HG03175 (cell line): ENCODE results near the gene SPDEF.

Experiments used
- ATAC-seq: cut with Tn5 transposase; IDR thresholded peaks from one replicate; pipeline ENCODE4 v1.9.1; 2021; ENCODE audit warnings: mild to moderate bottlenecking, moderate library complexity; ENCODE audit not compliant: unreplicated experiment

SPDEF gene

GRCh38 chr6:34546551-34547321, 9.4 kb downstream of the SPDEF start:
- ATAC-seq = no peak

DNA sequence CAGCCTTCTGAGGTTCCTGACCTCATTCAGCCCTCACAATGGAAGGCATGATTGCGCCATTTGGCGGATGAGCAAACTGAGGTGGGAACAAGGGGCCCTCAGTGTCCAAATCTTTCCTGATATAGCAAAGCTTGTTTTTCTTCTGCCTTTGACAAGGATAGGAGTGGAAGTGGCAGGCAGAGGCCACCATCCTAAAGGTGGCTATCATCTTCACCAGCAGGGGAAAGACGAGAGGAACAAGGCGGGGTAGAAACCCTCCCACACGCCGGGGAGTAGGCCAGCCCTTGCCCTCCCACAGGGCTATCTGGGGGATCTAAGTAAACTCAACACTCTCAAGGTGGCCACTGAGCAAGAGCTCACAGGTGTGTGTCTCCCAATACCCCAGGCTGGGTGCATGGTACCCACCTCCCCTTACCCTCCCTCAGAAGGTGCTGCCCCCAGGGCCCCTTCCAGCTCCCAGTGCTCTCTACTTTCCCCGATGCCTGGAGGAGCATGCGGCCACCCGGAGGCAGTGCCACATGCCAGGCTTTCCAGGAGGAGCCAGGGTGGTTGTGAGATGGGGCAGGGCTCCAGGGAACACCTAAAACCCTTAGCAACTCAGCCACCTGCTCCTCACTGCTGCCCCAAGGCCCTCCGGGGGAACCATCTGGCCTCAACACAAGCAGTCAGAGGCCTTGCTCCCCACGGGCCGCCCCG, 11.2 kb downstream of the SPDEF start:
- no peak for ATAC-seq

- no peak for ATAC-seq
These were observed 12.0 kb downstream of the SPDEF start for GRCh38 chr6:34544052-34544604.

- ATAC-seq = no peak
These were observed 12.7 kb downstream of the SPDEF start for GRCh38 chr6:34543421-34543820.

DNA sequence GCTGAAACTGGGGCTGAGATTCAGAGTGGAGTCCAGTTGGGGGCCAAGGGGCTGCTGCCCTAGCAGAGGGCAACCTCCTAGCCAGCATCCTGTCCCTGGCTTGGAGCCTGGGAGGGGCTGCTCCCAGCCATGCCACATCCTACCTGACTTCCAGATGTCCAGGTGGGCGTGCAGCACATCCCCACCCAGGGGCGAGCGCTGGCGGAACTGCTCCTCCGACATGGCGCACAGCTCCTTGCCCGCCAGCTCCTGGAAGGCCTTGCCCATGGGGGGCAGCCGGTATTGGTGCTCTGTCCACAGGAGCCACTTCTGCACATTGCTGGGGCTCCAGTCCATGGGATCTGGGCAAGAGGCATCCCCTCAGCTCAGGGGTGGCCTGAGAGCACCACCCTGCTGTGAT, 15.3 kb downstream of the SPDEF start:
- no peak for ATAC-seq

GRCh38 chr6:34540222-34540621, 15.9 kb downstream of the SPDEF start:
- ATAC-seq = no peak

GRCh38 chr6:34539181-34539580, 16.9 kb downstream of the SPDEF start:
- ATAC-seq = no peak

- ATAC-seq = no peak
These were observed 17.5 kb downstream of the SPDEF start for GRCh38 chr6:34538581-34538980.

GRCh38 chr6:34537922-34538550, 18.1 kb downstream of the SPDEF start:
- ATAC-seq = no peak

GRCh38 chr6:34536959-34537848, 18.9 kb downstream of the SPDEF start:
- ATAC-seq = no peak

GRCh38 chr6:34536251-34536958, 19.7 kb downstream of the SPDEF start:
- ATAC-seq = no peak

- no peak for ATAC-seq
These were observed 20.5 kb downstream of the SPDEF start for GRCh38 chr6:34535646-34536045.

DNA sequence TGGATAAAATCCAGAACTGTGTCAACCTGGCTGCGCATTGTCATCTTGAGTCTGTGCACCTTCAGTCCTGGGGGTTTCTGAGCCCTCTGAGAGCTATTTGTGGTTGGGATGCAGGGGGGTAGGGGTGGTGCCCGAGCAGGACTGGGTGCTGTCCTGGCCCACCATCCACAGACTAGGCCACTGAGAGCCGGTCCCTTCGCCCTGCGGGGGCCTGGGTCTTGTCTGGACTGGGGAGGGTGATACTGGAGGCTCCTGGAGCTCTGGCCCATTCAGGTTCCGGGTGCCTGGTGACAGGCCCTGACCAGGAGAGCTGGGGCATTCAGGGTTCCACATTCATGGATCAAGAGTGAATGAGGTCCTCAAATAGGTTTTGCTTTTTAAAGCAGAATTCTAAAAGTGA, 20.9 kb downstream of the SPDEF start:
- no peak for ATAC-seq

GRCh38 chr6:34534656-34535055, 21.5 kb downstream of the SPDEF start:
- no peak for ATAC-seq

DNA sequence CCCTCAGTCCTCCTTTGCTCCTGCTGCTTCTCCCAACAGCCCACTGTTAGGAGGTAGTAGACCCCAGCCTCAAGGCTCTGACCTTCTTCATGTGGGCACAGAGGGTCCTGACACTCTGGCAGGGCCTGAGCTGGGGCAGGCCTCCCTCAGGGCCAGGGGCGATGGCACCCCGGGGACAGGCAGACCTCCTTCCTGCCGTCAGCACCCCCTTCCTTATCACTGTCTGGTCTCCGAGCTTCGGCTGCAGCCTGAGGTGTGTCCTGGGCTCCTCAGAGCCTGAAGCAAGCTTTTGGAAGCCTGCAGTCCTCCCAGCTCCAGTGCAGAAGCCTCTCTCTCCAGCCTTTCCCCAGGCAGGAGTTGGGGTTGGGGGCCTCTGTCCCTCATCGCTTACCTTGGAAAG, 22.0 kb downstream of the SPDEF start:
- ATAC-seq = no peak

DNA sequence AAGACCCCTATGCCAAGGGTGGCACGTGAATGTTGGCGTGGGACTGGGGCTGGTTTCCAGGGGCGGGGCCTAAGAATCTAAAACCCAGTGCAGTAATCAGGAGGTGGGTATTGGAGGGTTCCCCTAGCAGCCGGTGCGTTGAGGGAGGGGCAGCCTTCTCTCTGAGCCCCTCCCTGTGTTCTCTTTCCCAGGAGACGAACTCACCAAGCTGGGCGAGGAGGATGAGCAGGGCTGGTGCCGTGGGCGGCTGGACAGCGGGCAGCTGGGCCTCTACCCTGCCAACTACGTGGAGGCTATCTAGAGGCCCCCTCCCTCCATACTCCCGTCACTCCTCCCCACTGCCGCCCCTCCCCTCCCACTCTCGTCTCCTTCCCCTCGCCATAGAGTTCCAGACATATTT, 23.9 kb downstream of the SPDEF start:
- no peak for ATAC-seq

- ATAC-seq = no peak
These were observed 24.4 kb downstream of the SPDEF start for GRCh38 chr6:34531580-34532201.

- no peak for ATAC-seq
These were observed 25.3 kb downstream of the SPDEF start for GRCh38 chr6:34530753-34531365.

- ATAC-seq = no peak
These were observed 26.3 kb downstream of the SPDEF start for GRCh38 chr6:34529665-34530327.
